Renal pelvis (tissue), 3 donors: ENCODE data around the gene MRPS18A. TPM values are rescaled to one million over a fixed set of nuclear protein-coding genes. Genes with fewer than 3 reads are reported as not detected.

Experiments used
- polyA plus RNA-seq, 3 donors: library from polyadenylated mRNA; unstranded; fragments of 120-200 nt; gene quantifications; one replicate each; pipeline ENCODE4 v1.2.1, GENCODE V29; 2013; ENCODE audit not compliant: insufficient read length in 3 of 3

The MRPS18A gene
- polyA plus RNA-seq, 3 donors = 47.2 to 51.4 (median 50.9) TPM

Other genes with a start within 250 kb of the MRPS18A start
- gene DLK2, start 232.2 kb downstream of the MRPS18A start, polyA plus RNA-seq = 1 to 10 TPM; 1.5 to 1.6 (median 1.6) TPM
- gene TJAP1, start 210.2 kb downstream of the MRPS18A start, polyA plus RNA-seq = 10 to 100 TPM; 35.1 to 46.0 (median 45.1) TPM
- 1 to 10 TPM; 1.2 to 1.6 (median 1.4) TPM for gene LRRC73, start 177.4 kb downstream of the MRPS18A start, polyA plus RNA-seq
- 100 to 1,000 TPM; 140 to 164 (median 148) TPM for gene YIPF3, start 170.9 kb downstream of the MRPS18A start, polyA plus RNA-seq
- 10 to 100 TPM; 39.8 to 43.8 (median 42.9) TPM for gene POLR1C, start 170.7 kb downstream of the MRPS18A start, polyA plus RNA-seq
- gene XPO5, start 111.8 kb downstream of the MRPS18A start, polyA plus RNA-seq = 10 to 100 TPM; 44.3 to 65.3 (median 60.6) TPM
- 10 to 100 TPM; 18.6 to 29.0 (median 19.6) TPM for gene POLH, start 111.6 kb downstream of the MRPS18A start, polyA plus RNA-seq
- gene GTPBP2, start 58.5 kb downstream of the MRPS18A start, polyA plus RNA-seq = 10 to 100 TPM; 47.4 to 67.8 (median 65.4) TPM
- 10 to 100 TPM; 25.9 to 30.3 (median 26.0) TPM for gene MAD2L1BP, start 52.0 kb downstream of the MRPS18A start, polyA plus RNA-seq
- 1 to 10 TPM; 1.6 to 1.9 (median 1.8) TPM for gene RSPH9, start 42.8 kb downstream of the MRPS18A start, polyA plus RNA-seq
- gene VEGFA, start 82.4 kb upstream of the MRPS18A start, polyA plus RNA-seq = 100 to 1,000 TPM; 276 to 405 (median 349) TPM